Astrocyte of the spinal cord (primary cell): ENCODE data around the gene STK32C.

Experiments used
- DNase-seq: peaks from one replicate; pipeline ENCODE4 v3.0.0; 2011; ENCODE audit warnings: low read depth, low spot score
- H3K4me3 ChIP-seq: 2 replicates; pipeline ENCODE4 v1.5.1; 2011; ENCODE audit warnings: low read depth, mild to moderate bottlenecking, low read length, moderate library complexity
- CTCF ChIP-seq: IDR thresholded peaks from 2 replicates; pipeline ENCODE4 v1.5.1; 2012; ENCODE audit warnings: low read depth, mild to moderate bottlenecking, low read length, inconsistent platforms
- in situ Hi-C: cut with HindIII; loops from 2 replicates; pipeline ENCODE4 v1.10.0; 2017; ENCODE audit warnings: low sequenced_read_pairs

Gene STK32C

GRCh38 chr10:132212816-132213215, 94.9 kb downstream of the STK32C start:
- in situ Hi-C loops: no loop called here
- H3K4me3 ChIP-seq: no peak overlapping the region
- no peak for DNase-seq
- TF ChIP-seq CTCF: no peak

GRCh38 chr10:132211246-132211645, 96.5 kb downstream of the STK32C start:
- no peak for TF ChIP-seq CTCF
- no peak for DNase-seq
- no peak overlapping the region for H3K4me3 ChIP-seq
- in situ Hi-C loops: no loop called here

GRCh38 chr10:132210766-132211165, 97.0 kb downstream of the STK32C start:
- no peak overlapping the region for H3K4me3 ChIP-seq
- no peak for DNase-seq
- TF ChIP-seq CTCF: no peak
- in situ Hi-C loops: no loop called here

GRCh38 chr10:132209978-132210530, 97.7 kb downstream of the STK32C start:
- in situ Hi-C loops: no loop called here
- DNase-seq: no peak
- no peak for TF ChIP-seq CTCF
- no peak overlapping the region for H3K4me3 ChIP-seq

- DNase-seq: no peak
- TF ChIP-seq CTCF: no peak
- H3K4me3 ChIP-seq: no peak overlapping the region
- in situ Hi-C loops: no loop called here
Measured at GRCh38 chr10:132209130-132209529, 98.6 kb downstream of the STK32C start.

GRCh38 chr10:132208462-132209050, 99.2 kb downstream of the STK32C start:
- no peak overlapping the region for H3K4me3 ChIP-seq
- DNase-seq: no peak
- no peak for TF ChIP-seq CTCF
- in situ Hi-C loops: no loop called here
